ENCODE results near the gene SOX18. TPM values are rescaled to one million over a fixed set of nuclear protein-coding genes. Genes with fewer than 3 reads are reported as not detected.

The SOX18 gene
- total RNA-seq, 1 donor: under 0.01 TPM

- TF ChIP-seq CTCF (IDR thresholded peaks at IDR 0.05; ENCODE audit: extremely low read depth, low read depth, low read length): no peak
- H3K4me2 ChIP-seq (ENCODE audit: insufficient read depth, low read length): no peak overlapping the region
- H3K27ac ChIP-seq (ENCODE audit: low read depth, low read length): no peak overlapping the region
Observed at GRCh38 chr20:64032706-64033624, 16.5 kb downstream of the SOX18 start.

GRCh38 chr20:64031822-64032314, 17.6 kb downstream of the SOX18 start:
- peaks cover 23% of the 10 kb centered on the region for H4K20me1 ChIP-seq (ENCODE audit: insufficient read depth, low read length)
- DNase-seq (ENCODE audit: insufficient read length, low spot score, missing footprints): no peak
- H3K4me1 ChIP-seq (ENCODE audit: insufficient read depth, low read length): no peaks in the 10 kb centered on the region
- no peaks in the 10 kb centered on the region for H3K9me3 ChIP-seq (ENCODE audit: low read depth, low read length)
- H2AFZ ChIP-seq (ENCODE audit: low read length): no peak overlapping the region
- no peak overlapping the region for H3K4me2 ChIP-seq (ENCODE audit: insufficient read depth, low read length)
- peaks cover 1% of the 10 kb centered on the region for H3K27me3 ChIP-seq (ENCODE audit: insufficient read depth, low read length)
- TF ChIP-seq CTCF (IDR thresholded peaks at IDR 0.05; ENCODE audit: extremely low read depth, low read depth, low read length): no peak
- H3K27ac ChIP-seq (ENCODE audit: low read depth, low read length): no peak overlapping the region
- peaks cover 51% of the 10 kb centered on the region for H3K36me3 ChIP-seq (ENCODE audit: insufficient read depth, low read length)
- H3K4me3 ChIP-seq (ENCODE audit: insufficient read depth, low read length): no peak overlapping the region
- no peaks in the 10 kb centered on the region for H3K79me2 ChIP-seq (ENCODE audit: insufficient read depth, low read length)

More at GRCh38 chr20:64032706-64033624, 16.5 kb downstream of the SOX18 start:
- no peaks in the 10 kb centered on the region for H3K9me3 ChIP-seq (ENCODE audit: low read depth, low read length)
- H2AFZ ChIP-seq (ENCODE audit: low read length): no peak overlapping the region
- H3K79me2 ChIP-seq (ENCODE audit: insufficient read depth, low read length): no peaks in the 10 kb centered on the region
- peaks cover 40% of the 10 kb centered on the region for H3K36me3 ChIP-seq (ENCODE audit: insufficient read depth, low read length)
- H3K4me1 ChIP-seq (ENCODE audit: insufficient read depth, low read length): no peaks in the 10 kb centered on the region
- H3K27me3 ChIP-seq (ENCODE audit: insufficient read depth, low read length): peaks cover 11% of the 10 kb centered on the region
- H3K4me3 ChIP-seq (ENCODE audit: insufficient read depth, low read length): no peak overlapping the region
- peaks cover 22% of the 10 kb centered on the region for H4K20me1 ChIP-seq (ENCODE audit: insufficient read depth, low read length)
- no peak for DNase-seq (ENCODE audit: insufficient read length, low spot score, missing footprints)

GRCh38 chr20:64030371-64031134, 18.9 kb downstream of the SOX18 start:
- no peak overlapping the region for H3K4me2 ChIP-seq (ENCODE audit: insufficient read depth, low read length)
- H2AFZ ChIP-seq (ENCODE audit: low read length): no peak overlapping the region
- H3K9me3 ChIP-seq (ENCODE audit: low read depth, low read length): no peaks in the 10 kb centered on the region
- H3K4me3 ChIP-seq (ENCODE audit: insufficient read depth, low read length): no peak overlapping the region
- H3K4me1 ChIP-seq (ENCODE audit: insufficient read depth, low read length): no peaks in the 10 kb centered on the region
- DNase-seq (ENCODE audit: insufficient read length, low spot score, missing footprints): no peak
- no peak for TF ChIP-seq CTCF (IDR thresholded peaks at IDR 0.05; ENCODE audit: extremely low read depth, low read depth, low read length)
- peaks cover 57% of the 10 kb centered on the region for H3K36me3 ChIP-seq (ENCODE audit: insufficient read depth, low read length)
- H4K20me1 ChIP-seq (ENCODE audit: insufficient read depth, low read length): peaks cover 14% of the 10 kb centered on the region
- H3K27me3 ChIP-seq (ENCODE audit: insufficient read depth, low read length): no peaks in the 10 kb centered on the region
- no peak overlapping the region for H3K27ac ChIP-seq (ENCODE audit: low read depth, low read length)
- H3K79me2 ChIP-seq (ENCODE audit: insufficient read depth, low read length): no peaks in the 10 kb centered on the region
